PC-3 (cell line): ENCODE data around the gene FAM174B.

ENCODE experiments used
- CTCF ChIP-seq: fragments of 300-600 bp; sonication (generic); conservative IDR thresholded peaks from 2 replicates; pipeline ENCODE4 v1.5.1; 2017; ENCODE audit warnings: antibody characterized with exemption, low read depth, mild to moderate bottlenecking, low read length
- EZH2 ChIP-seq: fragments of 300-600 bp; sonication (generic); IDR thresholded peaks from one replicate; pipeline ENCODE4 v1.6.1; 2017; ENCODE audit warnings: antibody characterized with exemption, mild to moderate bottlenecking, low read length; ENCODE audit not compliant: unreplicated experiment
- EZH2phosphoT487 ChIP-seq: fragments of 300-600 bp; sonication (generic); IDR thresholded peaks from 2 replicates; pipeline ENCODE4 v1.6.1; 2018; ENCODE audit warnings: mild to moderate bottlenecking, antibody characterized with exemption, low read length, borderline replicate concordance

GRCh38 chr15:92613841-92614240, 41.7 kb downstream of the FAM174B start:
- TF ChIP-seq CTCF (no peak), EZH2 (no peak), EZH2phosphoT487 (no peak)
